MCF 10A (cell line): ENCODE data around the gene PXMP2. TPM values are rescaled to one million over a fixed set of nuclear protein-coding genes. Genes with fewer than 3 reads are reported as not detected.

Experiments
- BruUV-seq: library from RNA; stranded (reverse); fragments of 400-500 nt; replicated peaks from 2 replicates; lab custom pipeline; 2021; lab: Mats Ljungman, UMichigan
- CTCF ChIA-PET: fragments of 300-600 bp; sonication (Branson Sonifier 250); formaldehyde crosslinking; extraction: SDS; loops from one replicate; lab custom pipeline; 2021; ENCODE audit warnings: antibody characterized with exemption, inconsistent platforms; lab: Yijun Ruan, JAX
- POLR2A ChIA-PET: fragments of 300-600, 350-650 bp; sonication (Branson Sonifier 250); formaldehyde crosslinking; extraction: SDS; loops from one replicate; lab custom pipeline; 2020; ENCODE audit warnings: antibody characterized with exemption, inconsistent platforms; lab: Yijun Ruan, JAX
- DNase-seq: peaks from one replicate; pipeline ENCODE4 v3.0.0-alpha.2; 2018; ENCODE audit not compliant: unreplicated experiment
- H3K27ac Mint-ChIP-seq: one replicate; pipeline ENCODE4 v1.8.0; 2022; ENCODE audit warnings: mild to moderate bottlenecking, low read depth, mixed read lengths; ENCODE audit not compliant: unreplicated experiment
- H3K27me3 Mint-ChIP-seq: one replicate; pipeline ENCODE4 v1.8.0; 2022; ENCODE audit warnings: mixed read lengths; ENCODE audit not compliant: insufficient read depth, unreplicated experiment
- H3K36me3 Mint-ChIP-seq: one replicate; pipeline ENCODE4 v1.8.0; 2022; ENCODE audit warnings: mild to moderate bottlenecking, moderate library complexity, mixed read lengths; ENCODE audit not compliant: insufficient read depth, unreplicated experiment
- H3K4me1 Mint-ChIP-seq: one replicate; pipeline ENCODE4 v1.8.0; 2022; ENCODE audit warnings: mixed read lengths; ENCODE audit not compliant: insufficient read depth, unreplicated experiment
- H3K4me3 Mint-ChIP-seq: one replicate; pipeline ENCODE4 v1.8.0; 2022; ENCODE audit warnings: mild to moderate bottlenecking, moderate library complexity, mixed read lengths; ENCODE audit not compliant: unreplicated experiment
- H3K9me3 Mint-ChIP-seq: one replicate; pipeline ENCODE4 v1.8.0; 2022; ENCODE audit warnings: mixed read lengths; ENCODE audit not compliant: unreplicated experiment
- intact Hi-C: fragments of 100-400 bp; cut with micrococcal nuclease; formaldehyde crosslinking; loops from 2 replicates; pipeline ENCODE4 v1.14.1; 2022
- total RNA-seq: library from RNA; stranded (reverse); gene quantifications from 2 replicates; pipeline ENCODE4 v1.2.3, GENCODE V29; 2022
- TF ChIP-seq, protein P1 (sequence below): fragments of 200-600 bp; IDR thresholded peaks from one replicate; pipeline ENCODE4 v1.8.0; 2022; ENCODE audit warnings: antibody characterized with exemption, mild to moderate bottlenecking; ENCODE audit not compliant: unreplicated experiment

PXMP2 gene
- total RNA-seq, 1 experiment from 2014 or later = 28.1 TPM

DNA sequence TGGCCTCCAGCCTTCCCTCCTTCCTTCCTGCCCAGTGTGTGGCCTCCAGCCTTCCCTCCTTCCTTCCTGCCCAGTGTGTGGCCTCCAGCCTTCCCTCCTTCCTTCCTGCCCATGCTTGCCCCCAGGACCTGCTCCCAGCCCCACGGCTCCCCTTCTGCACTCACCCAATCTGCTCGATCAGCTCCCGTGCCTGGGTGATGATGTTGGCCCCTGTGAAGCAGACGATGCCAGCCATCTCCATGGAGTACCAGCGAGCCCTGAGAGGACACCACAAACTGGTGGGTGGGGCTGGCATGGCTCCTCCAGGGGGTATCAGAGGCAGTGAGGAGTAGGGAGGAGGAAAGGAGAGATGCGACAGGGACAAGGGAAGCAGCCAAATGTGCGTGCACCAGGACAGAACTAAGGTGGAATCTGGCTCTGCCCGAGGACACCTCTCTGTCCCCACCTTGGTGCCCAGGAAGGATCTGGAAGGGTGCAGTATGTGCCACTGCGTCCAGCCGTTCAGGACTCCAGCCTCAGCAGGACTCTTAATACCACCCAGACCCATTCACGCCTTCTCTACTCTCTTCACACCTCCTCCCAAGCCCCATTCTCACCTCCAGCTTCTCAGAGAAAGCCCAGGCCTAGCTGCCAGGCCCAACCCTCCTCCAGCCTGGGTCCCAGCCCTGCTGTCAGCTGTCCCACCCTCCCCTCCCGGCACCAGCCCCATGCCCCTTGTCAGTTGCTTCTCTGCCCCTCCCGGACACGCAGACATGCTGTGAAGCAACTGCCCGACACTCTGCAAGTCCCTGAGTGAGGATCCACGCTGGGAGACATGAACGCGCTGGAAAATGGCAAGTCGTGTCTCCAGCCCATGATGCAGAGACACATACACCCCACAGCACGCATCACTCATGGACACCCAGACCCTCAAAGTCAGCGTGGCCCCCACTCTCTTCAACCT lies 22.9 kb upstream of the PXMP2 start:
- DNase-seq = no peak
- TF ChIP-seq, protein P1, sequence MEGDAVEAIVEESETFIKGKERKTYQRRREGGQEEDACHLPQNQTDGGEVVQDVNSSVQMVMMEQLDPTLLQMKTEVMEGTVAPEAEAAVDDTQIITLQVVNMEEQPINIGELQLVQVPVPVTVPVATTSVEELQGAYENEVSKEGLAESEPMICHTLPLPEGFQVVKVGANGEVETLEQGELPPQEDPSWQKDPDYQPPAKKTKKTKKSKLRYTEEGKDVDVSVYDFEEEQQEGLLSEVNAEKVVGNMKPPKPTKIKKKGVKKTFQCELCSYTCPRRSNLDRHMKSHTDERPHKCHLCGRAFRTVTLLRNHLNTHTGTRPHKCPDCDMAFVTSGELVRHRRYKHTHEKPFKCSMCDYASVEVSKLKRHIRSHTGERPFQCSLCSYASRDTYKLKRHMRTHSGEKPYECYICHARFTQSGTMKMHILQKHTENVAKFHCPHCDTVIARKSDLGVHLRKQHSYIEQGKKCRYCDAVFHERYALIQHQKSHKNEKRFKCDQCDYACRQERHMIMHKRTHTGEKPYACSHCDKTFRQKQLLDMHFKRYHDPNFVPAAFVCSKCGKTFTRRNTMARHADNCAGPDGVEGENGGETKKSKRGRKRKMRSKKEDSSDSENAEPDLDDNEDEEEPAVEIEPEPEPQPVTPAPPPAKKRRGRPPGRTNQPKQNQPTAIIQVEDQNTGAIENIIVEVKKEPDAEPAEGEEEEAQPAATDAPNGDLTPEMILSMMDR = no peak
- H3K4me3 Mint-ChIP-seq = no peak overlapping the region
- ChIA-PET POLR2A (no interaction called here), CTCF (interaction anchor here (0.7 kb wide), 1 partner anchor 97 kb away, joined by 5 read pairs; no protein-coding TSS in a partner anchor)
- H3K27me3 Mint-ChIP-seq = no peaks in the 10 kb centered on the region
- no TSS peak for BruUV-seq
- H3K4me1 Mint-ChIP-seq = no peaks in the 10 kb centered on the region
- intact Hi-C loops = no loop called here
- H3K9me3 Mint-ChIP-seq = no peaks in the 10 kb centered on the region
- H3K36me3 Mint-ChIP-seq = peaks cover 72% of the 10 kb centered on the region
- no peak overlapping the region for H3K27ac Mint-ChIP-seq

DNA sequence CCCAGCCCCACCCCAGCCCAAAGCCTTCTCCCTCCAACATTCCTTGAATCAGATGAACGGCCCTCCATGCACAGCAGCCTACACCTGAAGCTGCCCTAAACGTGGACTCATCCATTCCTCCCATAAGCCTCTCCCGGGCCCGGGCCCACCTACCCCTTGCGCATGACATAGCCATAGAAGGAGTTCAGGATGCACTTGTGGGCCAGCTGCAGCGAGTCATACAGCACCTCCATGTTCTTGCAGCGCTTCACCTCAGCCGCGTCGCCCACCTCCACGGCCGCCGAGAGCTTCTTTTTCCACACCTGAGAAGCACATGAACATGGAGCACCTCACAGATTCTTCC lies 22.3 kb upstream of the PXMP2 start:
- no peak for DNase-seq
- Mint-ChIP-seq H3K4me1 (no peaks in the 10 kb centered on the region), H3K27me3 (no peaks in the 10 kb centered on the region), H3K4me3 (no peak overlapping the region), H3K27ac (no peak overlapping the region), H3K36me3 (peaks cover 76% of the 10 kb centered on the region), H3K9me3 (no peaks in the 10 kb centered on the region)
- BruUV-seq = no TSS peak
- intact Hi-C loops = no loop called here
- TF ChIP-seq, protein P1 = no peak
- POLR2A ChIA-PET = no interaction called here
- CTCF ChIA-PET = no interaction called here

- H3K36me3 Mint-ChIP-seq = peaks cover 72% of the 10 kb centered on the region
- TF ChIP-seq, protein P1 = no peak
Observed at GRCh38 chr12:132665794-132666193, 21.6 kb upstream of the PXMP2 start.

GRCh38 chr12:132668191-132669088 lies 18.9 kb upstream of the PXMP2 start:
- TF ChIP-seq, protein P1 = no peak
- Mint-ChIP-seq H3K27me3 (no peaks in the 10 kb centered on the region), H3K27ac (no peak overlapping the region), H3K4me1 (no peaks in the 10 kb centered on the region), H3K9me3 (no peaks in the 10 kb centered on the region), H3K36me3 (peaks cover 76% of the 10 kb centered on the region), H3K4me3 (no peak overlapping the region)
- no TSS peak for BruUV-seq
- DNase-seq = no peak
- POLR2A ChIA-PET = interaction anchor here (0.6 kb wide), 1 partner anchor 23 kb away, joined by 3 read pairs; no protein-coding TSS in a partner anchor
- CTCF ChIA-PET = interaction anchor here (1.1 kb wide), 1 partner anchor 144 kb away, joined by 4 read pairs; no protein-coding TSS in a partner anchor
- intact Hi-C loops = no loop called here

More at GRCh38 chr12:132665794-132666193, 21.6 kb upstream of the PXMP2 start:
- H3K27ac Mint-ChIP-seq = no peak overlapping the region
- no TSS peak for BruUV-seq
- H3K4me1 Mint-ChIP-seq = no peaks in the 10 kb centered on the region
- intact Hi-C loops = no loop called here
- no peak overlapping the region for H3K4me3 Mint-ChIP-seq
- H3K27me3 Mint-ChIP-seq = no peaks in the 10 kb centered on the region
- H3K9me3 Mint-ChIP-seq = no peaks in the 10 kb centered on the region
- no peak for DNase-seq
- ChIA-PET CTCF (no interaction called here), POLR2A (no interaction called here)
